A549 (cell line): ENCODE data around the gene GOLM1.

Experiments
- CTCF ChIP-seq: fragments of >200 bp; sonication (Bioruptor Twin); formaldehyde crosslinking; IDR thresholded peaks from 3 replicates; pipeline ENCODE4 v1.5.1; 2016
- POLR2A ChIP-seq: IDR thresholded peaks from 2 replicates; pipeline ENCODE4 v1.6.1; 2012; ENCODE audit warnings: mild to moderate bottlenecking, low read length

DNA sequence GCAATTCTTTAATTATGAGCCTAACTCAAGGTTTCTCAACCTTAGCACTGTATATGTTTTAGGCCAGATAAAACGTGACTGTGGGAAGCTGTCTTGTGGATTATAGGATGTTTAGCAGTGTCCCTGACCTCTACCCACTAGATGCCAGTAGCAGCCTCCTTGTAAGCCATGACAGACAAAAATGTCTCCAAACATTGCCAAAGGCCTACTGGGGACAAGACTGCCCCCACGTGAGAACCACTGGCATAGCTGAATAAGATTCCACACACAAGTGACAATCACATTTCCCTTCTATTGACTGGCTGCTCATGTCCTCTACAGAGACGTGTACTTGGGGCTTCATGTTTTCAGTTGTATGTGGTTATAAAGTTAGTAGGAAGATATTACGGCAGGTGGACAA lies 55.4 kb downstream of the GOLM1 start:
- TF ChIP-seq CTCF, result no peak
- no peak for TF ChIP-seq POLR2A
